Brain pericyte (primary cell): ENCODE measurements around the gene FURIN.
"Not testable (repeated sequence)": the region's sequence is repeated elsewhere in the genome, so short reads cannot be mapped to it uniquely, and the experiment has no call there.

ENCODE experiments used
- DNase-seq: peaks from one replicate; pipeline ENCODE4 v3.0.0-alpha.2; 2012; ENCODE audit warnings: low read depth, low spot score

Gene FURIN

DNA sequence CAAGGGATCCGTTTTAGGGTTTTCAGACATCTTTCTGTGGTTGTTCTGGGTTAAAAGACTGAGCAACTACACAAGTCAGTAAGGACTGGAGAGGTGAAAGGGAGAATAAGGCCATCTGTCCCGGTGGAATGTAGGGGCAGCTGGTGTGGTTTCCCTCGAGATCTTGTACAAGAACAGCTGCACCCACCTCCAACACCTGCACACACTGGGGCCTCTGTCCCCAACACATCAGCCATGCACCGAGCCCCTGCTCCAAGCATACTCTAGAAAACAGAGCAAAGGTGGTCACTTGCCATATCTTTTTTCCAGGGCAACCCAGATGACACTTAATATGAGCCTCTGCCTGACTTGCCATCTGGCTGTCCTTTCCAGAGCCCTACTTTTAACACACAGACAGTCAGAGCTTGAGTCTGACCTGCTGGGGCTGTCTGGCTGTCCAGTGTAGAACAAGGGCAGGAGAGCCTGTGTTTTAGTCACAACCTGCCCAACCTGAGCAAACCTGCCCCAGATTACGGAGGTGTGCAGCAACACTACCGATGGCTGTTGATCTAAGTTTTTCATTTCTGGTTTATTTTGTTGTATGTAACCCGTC is 46.9 kb downstream of the FURIN start:
- DNase-seq = no peak

GRCh38 chr15:90915808-90916440 is 47.5 kb downstream of the FURIN start:
- no peak for DNase-seq

DNA sequence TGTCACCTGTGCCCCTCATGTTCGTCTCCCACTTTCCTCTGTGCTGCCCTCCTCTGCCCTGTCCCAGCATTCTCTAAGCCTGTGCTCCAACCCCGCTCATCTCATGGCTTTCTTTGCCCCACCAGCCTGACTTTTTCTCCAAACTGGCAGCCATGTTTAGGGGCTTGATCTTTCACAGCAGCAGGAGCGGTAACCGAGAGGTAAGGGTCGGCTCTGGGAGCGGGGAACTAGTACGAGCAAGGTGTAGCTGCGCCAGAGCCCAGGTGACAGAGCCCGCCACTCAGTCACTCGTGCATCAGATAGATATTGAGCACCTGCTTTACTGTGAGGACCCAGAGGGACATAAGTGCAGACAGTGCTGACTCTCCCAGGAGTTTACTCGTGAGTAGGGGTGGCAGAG is 48.1 kb downstream of the FURIN start:
- DNase-seq = no peak

DNA sequence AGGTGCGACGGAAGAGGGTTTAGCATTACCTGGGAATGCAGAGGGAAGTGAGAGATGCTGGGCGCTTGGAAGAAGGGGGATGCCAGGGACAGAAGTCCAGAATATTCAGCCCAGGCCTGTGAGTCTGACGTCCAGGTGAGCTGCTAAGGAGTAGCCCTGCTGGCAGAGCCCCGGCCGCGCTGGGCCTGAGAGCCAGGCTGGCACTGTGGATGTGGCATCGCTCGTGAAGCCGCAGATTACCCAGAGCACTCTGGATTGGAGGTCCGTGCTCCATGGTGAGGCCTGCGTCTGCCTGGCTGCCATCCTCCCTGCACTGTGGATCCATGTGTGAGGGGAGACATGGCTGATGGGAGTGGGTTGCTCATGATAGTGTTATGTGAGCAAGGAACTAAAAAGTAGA is 49.2 kb downstream of the FURIN start:
- no peak for DNase-seq

- DNase-seq = no peak
Measured at GRCh38 chr15:90918034-90918788, 49.8 kb downstream of the FURIN start.

GRCh38 chr15:90918835-90919234 is 50.4 kb downstream of the FURIN start:
- no peak for DNase-seq

- DNase-seq = no peak
Measured at GRCh38 chr15:90921887-90922286, 53.5 kb downstream of the FURIN start.

- not testable (repeated sequence) for DNase-seq
Measured at GRCh38 chr15:90922712-90923322, 54.4 kb downstream of the FURIN start.

GRCh38 chr15:90924375-90924774 is 56.0 kb downstream of the FURIN start:
- no peak for DNase-seq

DNA sequence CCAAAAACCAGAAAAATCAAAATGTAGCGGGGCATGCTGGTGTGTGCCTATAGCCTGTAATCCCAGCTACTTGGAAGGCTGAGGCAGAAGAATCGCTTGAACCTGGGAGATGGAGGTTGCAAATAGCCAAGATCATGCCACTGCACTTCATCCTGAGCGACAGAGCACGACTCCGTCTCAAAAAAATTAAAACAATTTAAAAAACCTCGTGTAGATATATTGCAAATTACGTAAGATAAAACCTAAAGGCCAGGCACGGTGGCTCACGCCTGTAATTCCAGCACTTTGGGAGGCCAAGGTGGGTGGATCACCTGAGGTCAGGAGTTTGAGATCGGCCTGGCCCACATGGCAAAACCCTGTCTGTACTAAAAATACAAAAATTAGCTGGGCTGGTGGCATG is 58.4 kb downstream of the FURIN start:
- DNase-seq = not testable (repeated sequence)

GRCh38 chr15:90928106-90928505 is 59.7 kb downstream of the FURIN start:
- not testable (repeated sequence) for DNase-seq

DNA sequence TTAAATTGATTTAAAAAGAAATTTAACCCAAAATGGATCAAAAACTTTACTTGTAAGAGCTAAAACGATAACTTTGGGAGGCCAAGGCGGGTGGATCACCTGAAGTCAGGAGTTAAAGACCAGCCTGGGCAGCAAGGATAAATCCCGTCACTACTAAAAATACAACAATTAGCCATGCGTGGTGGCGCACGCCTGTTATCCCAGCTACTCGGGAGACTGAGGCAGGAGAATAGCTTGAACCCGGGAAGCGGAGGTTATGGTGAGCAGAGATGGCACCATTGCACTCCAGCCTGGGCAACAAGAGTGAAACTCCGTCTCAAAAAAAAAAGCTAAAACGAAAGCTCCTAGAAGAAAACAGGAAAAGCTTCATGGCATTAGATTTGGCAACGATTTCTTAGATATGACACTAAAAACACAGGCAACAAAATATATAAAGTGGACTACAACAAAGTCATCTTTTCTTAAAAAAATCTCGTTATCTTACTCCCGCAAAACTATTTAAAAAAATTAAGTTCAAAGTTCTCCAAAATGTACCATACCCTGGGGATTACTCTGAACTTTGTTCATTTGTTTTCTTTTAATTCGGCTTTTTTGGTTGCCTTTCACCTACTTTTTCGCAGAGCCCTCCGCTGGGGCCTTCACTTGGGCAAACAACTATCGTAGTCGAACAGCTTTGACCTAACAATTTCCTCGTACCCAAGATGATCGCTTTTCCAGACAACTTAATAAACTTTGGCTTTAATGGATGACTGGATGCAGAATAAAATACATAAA is 61.0 kb downstream of the FURIN start:
- no peak for DNase-seq

DNA sequence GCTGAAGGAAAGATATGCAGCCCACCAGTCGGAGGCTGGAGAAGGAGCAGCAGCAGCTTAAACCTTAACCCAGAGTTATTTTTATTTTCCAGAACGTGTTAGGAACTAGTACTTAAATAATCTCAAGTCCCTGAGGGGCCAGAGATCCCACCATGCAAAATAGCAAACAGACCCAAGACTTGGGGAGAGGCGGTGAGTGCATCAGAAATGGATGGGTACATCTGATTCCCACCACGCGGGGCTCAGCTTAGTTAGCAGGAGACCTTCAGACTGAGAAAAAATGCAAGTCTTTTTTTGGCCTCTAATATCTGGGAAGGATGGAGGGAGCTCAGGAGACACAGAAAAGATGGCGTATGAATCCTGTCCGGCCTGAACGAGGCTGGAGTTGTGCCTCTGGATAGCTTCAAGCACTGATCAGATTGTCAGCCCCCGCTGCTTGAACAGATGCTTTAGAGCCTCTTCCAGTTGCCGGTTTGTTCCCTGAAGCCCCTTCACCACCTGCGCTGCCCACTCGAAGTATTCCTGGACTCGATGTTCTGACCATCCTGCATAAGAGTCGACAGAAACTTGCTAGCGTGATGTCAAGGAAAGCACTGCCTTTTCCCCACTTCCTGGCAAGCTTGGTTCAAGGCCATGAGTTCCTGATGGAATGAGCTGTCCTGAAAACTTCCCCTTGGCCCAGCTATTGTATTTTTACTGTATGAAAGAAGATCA is 62.6 kb downstream of the FURIN start:
- DNase-seq = no peak

GRCh38 chr15:90931575-90931827 is 63.1 kb downstream of the FURIN start:
- no peak for DNase-seq

GRCh38 chr15:90931828-90932659 is 63.7 kb downstream of the FURIN start, which contains the start of gene HDDC3:
Gene HDDC3, minus strand, starts transcription at chr15:90932549. Its CDS starts 9 bp downstream, at chr15:90932540.
- DNase-seq = no peak

DNA sequence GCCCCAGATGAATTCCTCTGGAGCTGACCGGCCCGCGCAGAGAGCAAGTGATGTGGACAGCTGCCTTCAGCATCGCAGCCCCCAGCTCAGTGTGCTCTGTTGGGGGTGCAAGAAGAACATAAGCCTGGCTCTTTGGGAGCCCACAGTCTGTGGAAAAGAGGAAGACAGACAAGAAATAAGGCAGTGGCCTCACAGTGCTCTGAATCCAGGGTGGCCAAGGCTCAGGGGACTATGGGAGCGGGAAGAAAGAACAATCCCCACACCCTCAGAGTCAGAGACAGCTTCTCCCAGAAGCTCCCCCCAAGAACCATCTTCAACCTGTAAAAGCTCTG is 64.2 kb downstream of the FURIN start:
- no peak for DNase-seq
